Keratinocyte (primary cell): ENCODE data around the gene NBPF20. TPM values are rescaled to one million over a fixed set of nuclear protein-coding genes. Genes with fewer than 3 reads are reported as not detected.

Source experiments
- polyA plus RNA-seq, 5 experiments: library from polyadenylated mRNA; depleted of rRNA in 3 of 5; stranded (reverse) in 3 of 5; stranded (forward) in 1 of 5; unstranded in 1 of 5; fragments of >200 nt; gene quantifications; 1 replicate in 1 of 5; 2 replicates in 3 of 5; 3 replicates in 1 of 5; pipeline versions ENCODE4 v1.2.1 to v1.2.3, GENCODE V29; 2011 to 2012; ENCODE audit warnings: missing spikeins in 2 of 5, low read depth in 1 of 5, low replicate concordance in 1 of 5
- small RNA-seq, 3 experiments: library from RNA; depleted of rRNA; stranded (forward); fragments of <200 nt; gene quantifications; one replicate each; pipeline ENCODE3, GENCODE V24; 2012; ENCODE audit warnings: low read depth in 3 of 3, low replicate concordance in 1 of 3; ENCODE audit not compliant: insufficient read length in 3 of 3

NBPF20 gene
- polyA plus RNA-seq, 1 donor (not counting 4 experiments of a cell fraction or from before 2014, with no cell fraction given), result 4.2 TPM

Small RNA genes lying within 50 kb of the gene (small RNA-seq; reads per million reads assigned to genes)
- gene RF00003, result 1.1 to 21.3 (median 10.3) reads per million in 3 experiments

Other genes starting within 250 kb of the NBPF20 start
- not detected in 3 replicates for gene PPIAL4D, start 183.4 kb downstream of the NBPF20 start, polyA plus RNA-seq
- 19.4 to 22.8 TPM (median 19.9 TPM) in 3 replicates for gene GPR89A, start 182.4 kb upstream of the NBPF20 start, polyA plus RNA-seq